ENCODE data around the gene ATF5. TPM values are rescaled to one million over a fixed set of nuclear protein-coding genes. Genes with fewer than 3 reads are reported as not detected.

The ATF5 gene
- total RNA-seq, 2 experiments from 2014 or later = 16.3 to 19.1 TPM

DNA sequence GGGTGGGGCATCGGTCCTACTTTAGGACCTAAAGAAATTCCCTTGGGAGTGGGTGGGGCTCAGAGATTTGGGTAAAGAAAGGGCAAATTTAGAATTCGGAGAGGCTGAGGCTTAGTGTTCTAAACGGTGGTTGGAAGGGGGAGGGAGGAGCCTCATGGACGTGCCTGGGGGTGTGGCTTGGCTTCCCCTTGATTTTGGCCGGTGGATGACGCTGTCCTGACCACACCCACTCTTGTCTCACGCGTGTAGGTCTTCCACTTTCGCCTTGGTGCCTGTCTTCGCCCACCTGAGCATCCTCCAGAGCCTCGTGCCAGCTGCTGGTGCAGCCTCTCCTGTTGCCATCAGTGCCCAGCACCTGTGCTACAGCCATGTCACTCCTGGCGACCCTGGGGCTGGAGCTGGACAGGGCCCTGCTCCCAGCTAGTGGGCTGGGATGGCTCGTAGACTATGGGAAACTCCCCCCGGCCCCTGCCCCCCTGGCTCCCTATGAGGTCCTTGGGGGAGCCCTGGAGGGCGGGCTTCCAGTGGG, 1.5 kb downstream of the ATF5 start:
- ChIA-PET POLR2A (interaction anchor here (1.3 to 2.6 kb wide), 7 partner anchors 34 to 164 kb away, joined by 5 to 41 read pairs (median 12); partner anchors contain the start of genes AKT1S1, AP2A1, IL4I1 and MED25), CTCF (interaction anchor here (1.3 kb wide), 1 partner anchor 40 kb away, joined by 10 read pairs; no protein-coding TSS in a partner anchor)
- H3K27me3 ChIP-seq (ENCODE audit: control insufficient read depth in 1 of 2, insufficient read depth in 2 of 2, low read length in 2 of 2) = no peaks in the 10 kb centered on the region
- peaks cover 17% of the 10 kb centered on the region for H3K36me3 ChIP-seq (ENCODE audit: insufficient read depth, low read length)
- Mint-ChIP-seq H3K9me3 (no peaks in the 10 kb centered on the region), H3K36me3 (ENCODE audit: low read depth) (peaks cover 33% of the 10 kb centered on the region), H3K27ac (peak overlapping the region; percentile 96), H3K4me1 (ENCODE audit: low read depth) (peaks cover 63% of the 10 kb centered on the region), H3K4me3 (peak overlapping the region; percentile 42), H3K27me3 (peaks cover 5% of the 10 kb centered on the region)
- no peak overlapping the region for H3K4me3 ChIP-seq (ENCODE audit: low read length)
- ATAC-seq (ENCODE audit: poor library complexity) = no peak
- DNase-seq = peak in 3 of 14 experiments; percentile 24 to 74 (median 47)
- peak overlapping the region; percentile 32 to 93 for H3K27ac ChIP-seq (ENCODE audit: low read depth in 1 of 2, low read length in 2 of 2)
- TF ChIP-seq, protein P1, sequence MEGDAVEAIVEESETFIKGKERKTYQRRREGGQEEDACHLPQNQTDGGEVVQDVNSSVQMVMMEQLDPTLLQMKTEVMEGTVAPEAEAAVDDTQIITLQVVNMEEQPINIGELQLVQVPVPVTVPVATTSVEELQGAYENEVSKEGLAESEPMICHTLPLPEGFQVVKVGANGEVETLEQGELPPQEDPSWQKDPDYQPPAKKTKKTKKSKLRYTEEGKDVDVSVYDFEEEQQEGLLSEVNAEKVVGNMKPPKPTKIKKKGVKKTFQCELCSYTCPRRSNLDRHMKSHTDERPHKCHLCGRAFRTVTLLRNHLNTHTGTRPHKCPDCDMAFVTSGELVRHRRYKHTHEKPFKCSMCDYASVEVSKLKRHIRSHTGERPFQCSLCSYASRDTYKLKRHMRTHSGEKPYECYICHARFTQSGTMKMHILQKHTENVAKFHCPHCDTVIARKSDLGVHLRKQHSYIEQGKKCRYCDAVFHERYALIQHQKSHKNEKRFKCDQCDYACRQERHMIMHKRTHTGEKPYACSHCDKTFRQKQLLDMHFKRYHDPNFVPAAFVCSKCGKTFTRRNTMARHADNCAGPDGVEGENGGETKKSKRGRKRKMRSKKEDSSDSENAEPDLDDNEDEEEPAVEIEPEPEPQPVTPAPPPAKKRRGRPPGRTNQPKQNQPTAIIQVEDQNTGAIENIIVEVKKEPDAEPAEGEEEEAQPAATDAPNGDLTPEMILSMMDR (IDR thresholded peaks at IDR 0.05) = no peak
- H3K4me1 ChIP-seq (ENCODE audit: insufficient read depth, low read length) = peaks cover 70% of the 10 kb centered on the region
- H3K9me3 ChIP-seq (ENCODE audit: control insufficient read depth in 1 of 2, insufficient read depth in 1 of 2, low read length in 2 of 2) = peaks cover 0 to 4% of the 10 kb centered on the region in 2 experiments
- intact Hi-C loops (cut with DNase I, micrococcal nuclease) = loop anchor here (5.0 kb wide), 2 partner anchors 33 to 582 kb away; partner anchors contain the start of genes ASPDH (in 1 of the 2), IL4I1 (in 1 of the 2) and JOSD2 (in 1 of the 2)

DNA sequence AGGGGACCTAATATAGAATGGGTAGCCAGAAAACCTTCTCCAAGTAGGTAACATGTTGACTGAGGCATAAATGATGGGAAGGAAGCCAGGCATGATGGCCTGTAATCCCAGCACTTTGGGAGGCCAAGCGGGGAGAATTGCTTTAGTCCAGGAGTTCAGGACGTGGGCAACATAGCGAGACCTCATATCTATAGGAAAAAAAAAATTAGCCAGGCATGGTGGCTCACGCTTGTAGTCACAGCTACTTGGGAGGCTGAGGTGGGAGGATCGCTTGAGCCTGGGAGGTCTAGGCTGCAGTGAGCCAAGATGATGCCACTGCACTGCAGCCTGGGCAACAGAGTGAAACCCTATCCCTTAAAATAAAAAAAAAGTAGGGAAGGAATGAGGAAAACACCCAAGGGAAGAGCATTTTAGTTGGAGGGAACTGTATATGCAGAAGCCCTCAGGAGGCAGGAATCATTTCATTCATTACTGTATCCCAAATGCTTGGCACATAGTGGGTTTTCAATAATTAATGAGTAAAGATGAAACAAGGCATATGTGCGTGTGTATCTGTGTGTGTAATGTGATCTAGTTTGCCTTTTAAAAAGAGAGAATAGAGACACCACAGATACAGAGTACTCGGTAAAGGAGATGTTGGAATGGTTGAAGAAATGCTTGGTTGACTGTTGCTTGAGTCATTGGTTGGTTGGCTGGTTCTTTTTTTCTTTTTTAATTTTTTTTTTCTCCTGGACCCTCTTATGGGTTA, 2.5 kb downstream of the ATF5 start:
- H3K27ac ChIP-seq (ENCODE audit: low read depth in 1 of 2, low read length in 2 of 2) = no peak overlapping the region
- H3K4me1 ChIP-seq (ENCODE audit: insufficient read depth, low read length) = peaks cover 64% of the 10 kb centered on the region
- intact Hi-C loops (cut with DNase I, micrococcal nuclease) = loop anchor here (5.0 kb wide), 2 partner anchors 34 to 581 kb away; partner anchors contain the start of genes ASPDH (in 1 of the 2), IL4I1 (in 1 of the 2) and JOSD2 (in 1 of the 2)
- no peak overlapping the region for H3K4me3 ChIP-seq (ENCODE audit: low read length)
- no peak for DNase-seq
- H3K36me3 Mint-ChIP-seq (ENCODE audit: low read depth) = peaks cover 29% of the 10 kb centered on the region
- peak overlapping the region; percentile 10 for H3K27ac Mint-ChIP-seq
- ATAC-seq (ENCODE audit: poor library complexity) = no peak
- H3K9me3 ChIP-seq (ENCODE audit: control insufficient read depth in 1 of 2, insufficient read depth in 1 of 2, low read length in 2 of 2) = peaks cover 0 to 4% of the 10 kb centered on the region in 2 experiments
- peak overlapping the region; percentile 26 for H3K4me3 Mint-ChIP-seq
- ChIA-PET CTCF (no interaction called here), POLR2A (no interaction called here)
- H3K9me3 Mint-ChIP-seq = no peaks in the 10 kb centered on the region
- TF ChIP-seq, protein P1 (IDR thresholded peaks at IDR 0.05) = no peak
- H3K27me3 ChIP-seq (ENCODE audit: control insufficient read depth in 1 of 2, insufficient read depth in 2 of 2, low read length in 2 of 2) = no peaks in the 10 kb centered on the region
- peaks cover 60% of the 10 kb centered on the region for H3K4me1 Mint-ChIP-seq (ENCODE audit: low read depth)
- peaks cover 12% of the 10 kb centered on the region for H3K36me3 ChIP-seq (ENCODE audit: insufficient read depth, low read length)
- peaks cover 5% of the 10 kb centered on the region for H3K27me3 Mint-ChIP-seq

DNA sequence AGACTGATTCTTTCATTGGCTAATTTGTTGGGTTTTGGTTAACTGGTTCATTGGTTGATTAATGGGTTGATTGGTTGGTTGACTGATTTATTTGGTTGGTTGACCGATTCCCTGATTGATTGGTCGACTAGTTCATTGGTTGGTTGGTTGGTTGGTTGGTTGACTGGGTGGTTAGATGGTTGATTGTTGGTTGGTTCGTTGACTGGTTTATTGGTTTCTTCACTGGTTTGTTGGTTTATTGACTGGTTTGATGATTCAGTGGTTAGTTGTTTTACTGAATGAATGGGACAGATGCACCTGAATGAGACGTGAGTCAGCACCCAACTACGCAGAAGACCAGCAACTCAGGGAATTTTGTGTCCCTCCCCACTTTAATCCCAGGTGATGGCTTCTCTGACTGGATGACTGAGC, 3.0 kb downstream of the ATF5 start:
- H3K4me1 ChIP-seq (ENCODE audit: insufficient read depth, low read length) = peaks cover 58% of the 10 kb centered on the region
- H3K4me1 Mint-ChIP-seq (ENCODE audit: low read depth) = peaks cover 56% of the 10 kb centered on the region

More for the DNA sequence above, 3.0 kb downstream of the ATF5 start:
- H3K36me3 ChIP-seq (ENCODE audit: insufficient read depth, low read length) = peaks cover 7% of the 10 kb centered on the region
- ChIA-PET CTCF (no interaction called here), POLR2A (no interaction called here)
- no peaks in the 10 kb centered on the region for H3K9me3 Mint-ChIP-seq
- peaks cover 0 to 4% of the 10 kb centered on the region in 2 experiments for H3K9me3 ChIP-seq (ENCODE audit: control insufficient read depth in 1 of 2, insufficient read depth in 1 of 2, low read length in 2 of 2)
- no peak overlapping the region for H3K27ac ChIP-seq (ENCODE audit: low read depth in 1 of 2, low read length in 2 of 2)
- no peaks in the 10 kb centered on the region for H3K27me3 ChIP-seq (ENCODE audit: control insufficient read depth in 1 of 2, insufficient read depth in 2 of 2, low read length in 2 of 2)
- peak overlapping the region; percentile 8 for H3K4me3 Mint-ChIP-seq
- intact Hi-C loops (cut with DNase I, micrococcal nuclease) = loop anchor here (5.0 kb wide), 2 partner anchors 35 to 580 kb away; partner anchors contain the start of genes ASPDH (in 1 of the 2), IL4I1 (in 1 of the 2) and JOSD2 (in 1 of the 2)
- H3K36me3 Mint-ChIP-seq (ENCODE audit: low read depth) = peaks cover 26% of the 10 kb centered on the region
- H3K27me3 Mint-ChIP-seq = peaks cover 5% of the 10 kb centered on the region
- H3K4me3 ChIP-seq (ENCODE audit: low read length) = no peak overlapping the region
- TF ChIP-seq, protein P1 (IDR thresholded peaks at IDR 0.05) = no peak
- H3K27ac Mint-ChIP-seq = no peak overlapping the region
- ATAC-seq (ENCODE audit: poor library complexity) (no peak), DNase-seq (no peak)
